ENCODE results near the gene PARD3. TPM values are rescaled to one million over a fixed set of nuclear protein-coding genes. Genes with fewer than 3 reads are reported as not detected.
A peak's percentile ranks its signal among the peaks of the same experiment; 100 is the strongest.

Gene PARD3
- total RNA-seq, 2 donors from 2014 or later, result 32.0 to 61.9 TPM

GRCh38 chr10:34106356-34106885 lies 708.7 kb downstream of the PARD3 start:
- no peak overlapping the region for H3K27ac ChIP-seq
- 91% methylated on average over 7 of the region's 7 CpGs for WGBS
- TF ChIP-seq, protein P1, sequence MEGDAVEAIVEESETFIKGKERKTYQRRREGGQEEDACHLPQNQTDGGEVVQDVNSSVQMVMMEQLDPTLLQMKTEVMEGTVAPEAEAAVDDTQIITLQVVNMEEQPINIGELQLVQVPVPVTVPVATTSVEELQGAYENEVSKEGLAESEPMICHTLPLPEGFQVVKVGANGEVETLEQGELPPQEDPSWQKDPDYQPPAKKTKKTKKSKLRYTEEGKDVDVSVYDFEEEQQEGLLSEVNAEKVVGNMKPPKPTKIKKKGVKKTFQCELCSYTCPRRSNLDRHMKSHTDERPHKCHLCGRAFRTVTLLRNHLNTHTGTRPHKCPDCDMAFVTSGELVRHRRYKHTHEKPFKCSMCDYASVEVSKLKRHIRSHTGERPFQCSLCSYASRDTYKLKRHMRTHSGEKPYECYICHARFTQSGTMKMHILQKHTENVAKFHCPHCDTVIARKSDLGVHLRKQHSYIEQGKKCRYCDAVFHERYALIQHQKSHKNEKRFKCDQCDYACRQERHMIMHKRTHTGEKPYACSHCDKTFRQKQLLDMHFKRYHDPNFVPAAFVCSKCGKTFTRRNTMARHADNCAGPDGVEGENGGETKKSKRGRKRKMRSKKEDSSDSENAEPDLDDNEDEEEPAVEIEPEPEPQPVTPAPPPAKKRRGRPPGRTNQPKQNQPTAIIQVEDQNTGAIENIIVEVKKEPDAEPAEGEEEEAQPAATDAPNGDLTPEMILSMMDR (IDR thresholded peaks at IDR 0.05), result no peak
- TF ChIP-seq POLR2A (IDR thresholded peaks at IDR 0.05), result no peak
- TF ChIP-seq POLR2AphosphoS5 (IDR thresholded peaks at IDR 0.05), result no peak
- no peaks in the 10 kb centered on the region for H3K36me3 ChIP-seq
- H3K4me1 ChIP-seq (replicated peaks), result no peaks in the 10 kb centered on the region
- H3K9me3 ChIP-seq, result no peaks in the 10 kb centered on the region
- no peak overlapping the region for H3K4me3 ChIP-seq
- DNase-seq (ENCODE audit: low spot score), result no peak
- intact Hi-C loops (cut with DNase I), result loop anchor here (10.0 kb wide), 1 partner anchor 772 kb away; the partner anchor contains the start of gene NRP1
- H3K27me3 ChIP-seq (replicated peaks; ENCODE audit: insufficient read depth), result no peaks in the 10 kb centered on the region

DNA sequence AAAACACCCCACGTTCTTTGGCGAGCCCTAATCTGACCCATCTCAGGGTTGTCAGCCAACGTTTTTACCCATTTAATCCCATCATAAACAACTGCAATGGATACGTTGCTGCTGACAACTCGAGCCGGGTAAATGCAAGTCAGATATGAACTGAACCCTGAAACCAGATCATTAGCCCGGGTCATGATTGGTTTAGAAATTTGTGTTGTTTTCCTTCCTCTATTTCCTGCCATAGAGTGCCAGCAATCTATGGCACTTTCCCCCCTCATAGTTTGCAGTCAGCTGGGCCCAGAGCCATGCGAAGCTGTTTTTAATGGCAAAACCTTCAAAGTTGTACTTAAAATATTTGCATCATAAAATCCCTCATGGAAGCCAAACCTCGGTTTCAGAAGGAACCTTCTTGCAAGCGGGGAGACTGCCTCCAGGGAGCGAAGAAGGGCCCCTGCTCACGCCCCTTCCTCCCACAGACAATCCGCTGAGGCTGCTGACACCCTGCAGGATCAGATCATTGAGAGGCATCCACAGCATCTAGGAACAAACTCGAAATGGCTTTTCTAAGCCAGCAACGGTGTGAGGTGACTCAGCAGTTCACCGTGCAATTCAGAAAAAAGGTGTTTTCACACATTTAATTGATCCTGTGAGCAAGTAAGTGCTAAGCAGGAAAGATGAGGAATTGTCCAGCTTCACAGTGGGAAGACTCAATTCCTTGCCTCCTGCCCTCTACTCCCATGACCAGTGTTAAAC lies 710.1 kb downstream of the PARD3 start:
- Histone ChIP-seq H3K27me3 (replicated peaks; ENCODE audit: insufficient read depth) (no peaks in the 10 kb centered on the region), H3K4me1 (replicated peaks) (no peaks in the 10 kb centered on the region), H3K4me3 (no peak overlapping the region), H3K36me3 (no peaks in the 10 kb centered on the region), H3K9me3 (no peaks in the 10 kb centered on the region), H3K27ac (no peak overlapping the region)
- TF ChIP-seq, protein P1 (IDR thresholded peaks at IDR 0.05), result no peak
- TF ChIP-seq POLR2AphosphoS5 (IDR thresholded peaks at IDR 0.05), result peak; percentile 38
- intact Hi-C loops (cut with DNase I), result loop anchor here (10.0 kb wide), 1 partner anchor 770 kb away; the partner anchor contains the start of gene NRP1
- WGBS, result 9% methylated on average over 16 of the region's 16 CpGs
- DNase-seq (ENCODE audit: low spot score), result peak; percentile 26

GRCh38 chr10:34102893-34103506 lies 712.1 kb downstream of the PARD3 start:
- Histone ChIP-seq H3K27ac (peak overlapping the region in 1 of 2 donors; percentile 1), H3K9me3 (no peaks in the 10 kb centered on the region), H3K27me3 (replicated peaks; ENCODE audit: insufficient read depth) (no peaks in the 10 kb centered on the region), H3K4me3 (no peak overlapping the region), H3K4me1 (replicated peaks) (no peaks in the 10 kb centered on the region), H3K36me3 (no peaks in the 10 kb centered on the region)
- DNase-seq (ENCODE audit: low spot score), result no peak
- TF ChIP-seq POLR2A (IDR thresholded peaks at IDR 0.05), result no peak
- TF ChIP-seq, protein P1 (IDR thresholded peaks at IDR 0.05), result no peak
- TF ChIP-seq POLR2AphosphoS5 (IDR thresholded peaks at IDR 0.05), result peak; percentile 51
- intact Hi-C loops (cut with DNase I), result loop anchor here (10.0 kb wide), 1 partner anchor 768 kb away; the partner anchor contains the start of gene NRP1
- WGBS, result 29% methylated on average over 9 of the region's 9 CpGs

GRCh38 chr10:34102237-34102673 lies 712.8 kb downstream of the PARD3 start:
- TF ChIP-seq POLR2A (IDR thresholded peaks at IDR 0.05) (no peak), POLR2AphosphoS5 (IDR thresholded peaks at IDR 0.05) (peak; percentile 63)
- TF ChIP-seq, protein P1 (IDR thresholded peaks at IDR 0.05), result no peak
- no peaks in the 10 kb centered on the region for H3K4me1 ChIP-seq (replicated peaks)
- no peak overlapping the region for H3K4me3 ChIP-seq
- intact Hi-C loops (cut with DNase I), result loop anchor here (10.0 kb wide), 1 partner anchor 767 kb away; the partner anchor contains the start of gene NRP1
- no peaks in the 10 kb centered on the region for H3K9me3 ChIP-seq
- H3K27ac ChIP-seq, result peak overlapping the region; percentile 1 to 14
- H3K36me3 ChIP-seq, result no peaks in the 10 kb centered on the region
- WGBS, result 33% methylated on average over 15 of the region's 15 CpGs
- H3K27me3 ChIP-seq (replicated peaks; ENCODE audit: insufficient read depth), result no peaks in the 10 kb centered on the region
- peak; percentile 25 for DNase-seq (ENCODE audit: low spot score)
